Measurements from ENCODE around the gene ITGA1.

DNA sequence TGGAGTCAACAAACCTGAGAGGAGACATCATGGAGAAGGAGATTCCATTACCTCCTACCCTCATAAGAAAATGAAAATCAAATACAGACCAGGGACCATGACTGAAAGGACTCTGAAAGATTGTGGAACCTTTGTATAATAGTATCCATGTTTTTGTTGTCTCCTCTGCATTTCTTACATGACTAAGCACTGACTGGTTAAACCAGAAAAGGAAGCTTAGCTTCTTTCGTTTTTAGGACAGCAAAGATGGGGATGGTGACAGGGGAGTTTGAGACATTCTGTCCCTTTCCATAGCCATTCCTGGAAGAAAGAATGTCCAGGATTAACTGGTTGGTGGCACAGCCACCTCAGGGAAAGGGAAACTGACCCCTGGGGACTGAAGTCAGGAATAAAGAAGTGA is 22.2 kb downstream of the ITGA1 start:
- TF ChIP-seq, protein P1, sequence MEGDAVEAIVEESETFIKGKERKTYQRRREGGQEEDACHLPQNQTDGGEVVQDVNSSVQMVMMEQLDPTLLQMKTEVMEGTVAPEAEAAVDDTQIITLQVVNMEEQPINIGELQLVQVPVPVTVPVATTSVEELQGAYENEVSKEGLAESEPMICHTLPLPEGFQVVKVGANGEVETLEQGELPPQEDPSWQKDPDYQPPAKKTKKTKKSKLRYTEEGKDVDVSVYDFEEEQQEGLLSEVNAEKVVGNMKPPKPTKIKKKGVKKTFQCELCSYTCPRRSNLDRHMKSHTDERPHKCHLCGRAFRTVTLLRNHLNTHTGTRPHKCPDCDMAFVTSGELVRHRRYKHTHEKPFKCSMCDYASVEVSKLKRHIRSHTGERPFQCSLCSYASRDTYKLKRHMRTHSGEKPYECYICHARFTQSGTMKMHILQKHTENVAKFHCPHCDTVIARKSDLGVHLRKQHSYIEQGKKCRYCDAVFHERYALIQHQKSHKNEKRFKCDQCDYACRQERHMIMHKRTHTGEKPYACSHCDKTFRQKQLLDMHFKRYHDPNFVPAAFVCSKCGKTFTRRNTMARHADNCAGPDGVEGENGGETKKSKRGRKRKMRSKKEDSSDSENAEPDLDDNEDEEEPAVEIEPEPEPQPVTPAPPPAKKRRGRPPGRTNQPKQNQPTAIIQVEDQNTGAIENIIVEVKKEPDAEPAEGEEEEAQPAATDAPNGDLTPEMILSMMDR (IDR thresholded peaks at IDR 0.05; ENCODE audit: low read length), result no peak
- TF ChIP-seq EZH2 (optimal IDR thresholded peaks at IDR 0.05; ENCODE audit: low read depth, low read length) (no peak), EZH2phosphoT487 (IDR thresholded peaks at IDR 0.05; ENCODE audit: low read length) (no peak)
